ENCODE results near the gene THOC7. TPM values are rescaled to one million over a fixed set of nuclear protein-coding genes. Genes with fewer than 3 reads are reported as not detected.
A peak's percentile ranks its signal among the peaks of the same experiment; 100 is the strongest.

THOC7 gene
- polyA plus RNA-seq, 3 donors: 22.2 to 74.8 (median 70.1) TPM

GRCh38 chr3:63895422-63896189 is 32.0 kb upstream of the THOC7 start:
- Mint-ChIP-seq H3K27ac (peak overlapping the region in 5 of 7 donors; percentile 1 to 87 (median 69)), H3K36me3 (peaks cover 33 to 48% of the 10 kb centered on the region in 2 donors), H3K27me3 (ENCODE audit: low read depth in 3 of 3) (peaks cover 0 to 2% (median 0%) of the 10 kb centered on the region in 3 donors), H3K9me3 (peaks cover 0 to 1% (median 0%) of the 10 kb centered on the region in 7 donors), H3K4me3 (no peak overlapping the region), H3K4me1 (peaks cover 20% of the 10 kb centered on the region)
- no peak for TF ChIP-seq CTCF (IDR thresholded peaks at IDR 0.05)
- no CpG with 5 or more reads among the region's 5 CpGs for WGBS (ENCODE audit: insufficient coverage)
- H3K4me2 ChIP-seq (replicated peaks; ENCODE audit: extremely low read depth, low read length, poor library complexity, severe bottlenecking): no peak overlapping the region
- peaks cover 72% of the 10 kb centered on the region for H3K79me2 ChIP-seq (ENCODE audit: insufficient read depth, low read length)
- intact Hi-C loops (cut with micrococcal nuclease): no loop called here
- H3K27ac ChIP-seq (ENCODE audit: low read depth in 1 of 2, low read length in 2 of 2): peak overlapping the region in 1 of 2 donors; percentile 38
- no peaks in the 10 kb centered on the region for H3K9me3 ChIP-seq (replicated peaks in 1 of 2; ENCODE audit: control insufficient read depth in 1 of 2, insufficient read depth in 1 of 2, low read length in 2 of 2)
- peaks cover 74% of the 10 kb centered on the region for H4K20me1 ChIP-seq (ENCODE audit: insufficient read depth, low read length)
- H3K36me3 ChIP-seq (replicated peaks in 1 of 2; ENCODE audit: control insufficient read depth in 1 of 2, insufficient read depth in 2 of 2, low read length in 2 of 2): peaks cover 20 to 45% of the 10 kb centered on the region in 2 donors
- DNase-seq: no peak
- no peak overlapping the region for H2AFZ ChIP-seq (ENCODE audit: insufficient read depth, low read depth, low read length, poor library complexity, severe bottlenecking)
- H3K27me3 ChIP-seq (ENCODE audit: control insufficient read depth in 2 of 2, insufficient read depth in 2 of 2, low read length in 2 of 2): no peaks in the 10 kb centered on the region
- H3K4me1 ChIP-seq (ENCODE audit: control insufficient read depth in 1 of 2, insufficient read depth in 2 of 2, low read length in 2 of 2): peaks cover 0 to 21% of the 10 kb centered on the region in 2 donors
- no peak overlapping the region for H3K9ac ChIP-seq (ENCODE audit: insufficient read depth, low read length, poor library complexity, severe bottlenecking)
- no peak overlapping the region for H3K4me3 ChIP-seq (replicated peaks in 1 of 3; ENCODE audit: low read depth in 2 of 3, low read length in 3 of 3)

- H4K20me1 ChIP-seq (ENCODE audit: insufficient read depth, low read length): peaks cover 94% of the 10 kb centered on the region
- H3K9ac ChIP-seq (ENCODE audit: insufficient read depth, low read length, poor library complexity, severe bottlenecking): no peak overlapping the region
- DNase-seq: no peak
- Mint-ChIP-seq H3K27me3 (ENCODE audit: low read depth in 3 of 3) (peaks cover 0 to 2% (median 0%) of the 10 kb centered on the region in 3 donors), H3K9me3 (no peaks in the 10 kb centered on the region), H3K4me1 (peaks cover 13% of the 10 kb centered on the region), H3K36me3 (peaks cover 15 to 25% of the 10 kb centered on the region in 2 donors), H3K27ac (peak overlapping the region in 1 of 7 donors; percentile 43), H3K4me3 (no peak overlapping the region)
- H3K4me2 ChIP-seq (replicated peaks; ENCODE audit: extremely low read depth, low read length, poor library complexity, severe bottlenecking): no peak overlapping the region
- H2AFZ ChIP-seq (ENCODE audit: insufficient read depth, low read depth, low read length, poor library complexity, severe bottlenecking): no peak overlapping the region
- no peak overlapping the region for H3K4me3 ChIP-seq (replicated peaks in 1 of 3; ENCODE audit: low read depth in 2 of 3, low read length in 3 of 3)
- H3K79me2 ChIP-seq (ENCODE audit: insufficient read depth, low read length): peaks cover 94% of the 10 kb centered on the region
- no CpG with 5 or more reads among the region's 1 CpG for WGBS (ENCODE audit: insufficient coverage)
- peaks cover 0 to 17% of the 10 kb centered on the region in 2 donors for H3K4me1 ChIP-seq (ENCODE audit: control insufficient read depth in 1 of 2, insufficient read depth in 2 of 2, low read length in 2 of 2)
- no peak for TF ChIP-seq CTCF (IDR thresholded peaks at IDR 0.05)
- H3K36me3 ChIP-seq (replicated peaks in 1 of 2; ENCODE audit: control insufficient read depth in 1 of 2, insufficient read depth in 2 of 2, low read length in 2 of 2): peaks cover 4 to 19% of the 10 kb centered on the region in 2 donors
- H3K9me3 ChIP-seq (replicated peaks in 1 of 2; ENCODE audit: control insufficient read depth in 1 of 2, insufficient read depth in 1 of 2, low read length in 2 of 2): no peaks in the 10 kb centered on the region
- intact Hi-C loops (cut with micrococcal nuclease): no loop called here
- no peaks in the 10 kb centered on the region for H3K27me3 ChIP-seq (ENCODE audit: control insufficient read depth in 2 of 2, insufficient read depth in 2 of 2, low read length in 2 of 2)
- H3K27ac ChIP-seq (ENCODE audit: low read depth in 1 of 2, low read length in 2 of 2): no peak overlapping the region
These were observed 29.3 kb upstream of the THOC7 start for GRCh38 chr3:63892773-63893352.

All from CD14-positive monocyte (primary cell).